CD4-positive, alpha-beta T cell treated with Interleukin-17A for 4 hours (primary cell): ENCODE results near the gene NHSL1.

Source experiments
- DNase-seq: peaks from one replicate; pipeline ENCODE4 v3.0.0-alpha.2; 2020; ENCODE audit warnings: mixed read lengths

The NHSL1 gene

DNA sequence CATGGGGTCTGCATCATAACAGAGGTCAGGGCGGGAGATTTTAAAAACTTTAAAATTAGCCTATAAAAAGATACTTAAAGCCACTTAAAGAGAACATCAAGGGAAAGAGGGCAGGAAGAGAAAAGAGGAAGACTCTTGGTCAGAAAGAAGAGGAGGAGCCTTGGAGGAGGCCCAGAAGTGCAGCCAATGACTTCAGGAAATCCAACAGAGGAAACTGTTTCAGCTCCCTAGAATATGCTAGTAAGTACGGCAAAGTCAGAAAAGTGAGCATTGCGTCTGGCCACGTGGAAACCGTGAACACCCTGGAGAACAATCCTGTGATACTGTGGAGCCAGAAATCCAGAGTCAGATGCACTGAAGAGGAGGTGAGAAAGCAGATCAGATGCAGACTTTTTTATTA is 22.5 kb upstream of the NHSL1 start:
- no peak for DNase-seq

DNA sequence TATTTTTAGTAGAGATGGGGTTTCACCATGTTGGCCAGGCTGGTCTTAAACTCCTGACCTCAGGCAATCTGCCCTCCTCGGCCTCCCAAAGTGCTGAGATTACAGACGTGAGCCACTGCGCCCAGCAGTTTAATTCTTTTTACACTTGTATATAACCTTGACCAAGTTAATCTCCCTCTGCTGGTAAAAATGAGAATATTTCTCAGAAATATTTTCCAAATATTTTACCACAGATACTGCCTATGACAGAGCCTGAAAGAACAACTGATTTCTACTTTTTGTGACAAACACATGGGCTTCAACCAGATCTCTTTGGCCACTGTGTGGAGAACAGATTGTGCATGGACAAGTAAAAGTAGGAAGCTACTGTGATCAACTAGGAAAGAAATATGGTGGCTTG is 21.2 kb upstream of the NHSL1 start:
- no peak for DNase-seq

- no peak for DNase-seq
Measured at GRCh38 chr6:138518054-138518453, 18.8 kb upstream of the NHSL1 start.

GRCh38 chr6:138517635-138518034 is 18.3 kb upstream of the NHSL1 start:
- peak; percentile 72 for DNase-seq

DNA sequence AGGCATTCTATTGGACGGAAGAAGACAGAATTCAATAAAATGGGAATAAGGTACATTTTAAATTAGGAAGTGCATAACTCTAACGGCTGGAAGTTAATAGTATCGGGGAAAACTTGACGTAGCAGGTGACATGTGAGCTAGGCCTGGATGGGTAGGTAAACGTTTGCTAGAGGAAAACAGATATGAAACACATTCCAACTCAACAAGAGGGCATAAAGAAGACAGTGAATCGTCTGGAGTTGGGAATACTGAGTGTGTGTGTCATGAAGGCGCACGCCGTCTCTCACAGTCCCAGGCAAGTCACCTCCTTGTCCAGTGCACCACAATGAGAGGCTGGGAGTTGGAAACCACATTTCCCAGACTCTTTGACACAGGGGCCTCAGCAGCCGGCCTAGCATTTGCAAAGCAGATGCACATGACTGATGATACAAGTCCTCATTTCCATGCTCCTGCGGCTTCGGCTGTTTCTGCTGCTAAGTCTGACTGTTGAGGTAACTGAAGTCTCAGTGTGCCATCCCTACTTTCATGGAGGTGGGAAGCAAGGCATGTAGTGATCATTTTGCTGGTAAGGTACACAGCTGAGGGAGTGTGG is 16.5 kb upstream of the NHSL1 start:
- no peak for DNase-seq

DNA sequence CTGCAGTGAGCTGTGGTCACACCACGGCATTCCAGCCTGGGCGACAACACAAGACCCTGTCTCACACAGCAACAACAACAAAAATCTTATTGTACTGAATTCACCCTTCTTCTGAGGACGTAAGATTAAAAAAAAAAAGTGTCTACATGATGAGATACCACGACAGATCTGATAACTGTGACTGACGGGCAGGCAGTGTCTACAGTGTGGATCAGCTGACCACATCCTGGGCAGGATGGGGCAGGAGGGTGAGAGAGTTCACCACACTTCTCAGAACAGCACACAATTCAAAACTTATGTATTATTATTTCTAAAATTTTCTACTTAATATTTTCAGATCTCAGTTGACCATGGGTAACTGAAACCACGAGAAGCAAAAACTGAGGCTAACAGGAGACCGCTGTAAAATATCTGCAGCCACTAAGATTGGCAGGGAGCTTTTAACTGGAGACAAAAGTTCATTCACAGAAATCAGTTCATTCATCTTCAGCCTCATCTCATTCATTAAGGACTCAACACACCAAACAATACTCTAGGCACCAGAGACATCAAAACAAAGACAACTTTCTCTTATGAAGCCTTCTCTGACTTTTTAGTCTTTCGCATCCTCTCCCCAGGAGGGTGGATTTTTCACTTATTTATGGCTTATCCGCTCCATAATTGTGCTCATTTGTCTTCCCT is 15.7 kb upstream of the NHSL1 start:
- DNase-seq, result peak; percentile 8

DNA sequence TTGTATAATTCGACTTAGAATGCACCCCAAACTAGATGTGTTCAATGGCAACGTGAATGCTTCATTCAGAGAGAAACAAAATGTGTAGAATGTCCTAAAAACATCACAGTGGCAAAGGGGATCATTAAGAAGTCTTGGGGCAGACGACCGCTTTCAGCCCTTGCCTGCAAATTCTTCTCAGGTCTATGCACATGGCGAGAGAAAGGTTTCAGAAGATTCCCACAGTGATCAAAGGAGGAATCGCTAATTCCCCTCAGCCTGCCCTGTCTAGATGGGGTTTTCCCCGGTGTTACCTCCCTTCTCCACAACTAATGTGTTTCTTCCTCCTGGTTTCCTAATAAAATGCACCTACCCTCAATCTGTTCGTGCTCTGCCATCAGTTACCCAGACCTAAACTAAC is 13.3 kb upstream of the NHSL1 start:
- no peak for DNase-seq

DNA sequence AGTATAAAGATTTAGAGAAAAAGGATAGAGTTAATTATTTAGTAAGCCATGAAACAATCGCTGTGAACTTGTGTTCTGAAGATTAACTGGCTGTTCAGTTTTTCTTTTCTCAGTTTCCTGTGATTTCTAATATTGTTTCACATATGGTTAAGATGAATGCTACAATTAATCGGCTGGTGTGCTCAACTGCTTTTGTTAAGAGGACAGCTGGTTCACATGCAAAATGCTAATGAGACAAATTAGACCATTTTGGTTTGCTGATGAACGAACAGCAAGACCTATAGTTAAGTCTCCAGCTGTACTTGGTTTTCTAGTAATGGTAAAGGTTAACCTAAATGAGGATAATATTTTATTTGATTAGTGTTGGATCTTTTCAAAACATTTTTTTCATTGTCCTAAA is 10.8 kb upstream of the NHSL1 start:
- DNase-seq, result no peak

- DNase-seq, result peak; percentile 77
Measured at GRCh38 chr6:138509371-138509770, 10.1 kb upstream of the NHSL1 start.

DNA sequence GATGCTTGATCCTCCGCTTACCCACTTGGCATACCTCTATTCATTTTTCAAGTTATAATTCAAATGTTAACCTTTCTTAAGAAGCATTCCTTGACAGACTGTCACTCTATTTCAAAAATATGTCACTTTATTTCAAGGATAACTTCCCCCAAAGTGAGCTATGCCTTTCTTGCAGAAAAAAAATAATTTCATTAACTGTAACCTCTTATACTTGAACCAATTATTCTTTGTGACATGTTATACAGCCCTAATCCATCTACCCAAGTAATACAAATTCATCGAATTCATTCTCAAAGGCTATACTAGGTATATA is 9.3 kb upstream of the NHSL1 start:
- DNase-seq, result no peak

GRCh38 chr6:138507977-138508675 is 8.8 kb upstream of the NHSL1 start:
- no peak for DNase-seq

DNA sequence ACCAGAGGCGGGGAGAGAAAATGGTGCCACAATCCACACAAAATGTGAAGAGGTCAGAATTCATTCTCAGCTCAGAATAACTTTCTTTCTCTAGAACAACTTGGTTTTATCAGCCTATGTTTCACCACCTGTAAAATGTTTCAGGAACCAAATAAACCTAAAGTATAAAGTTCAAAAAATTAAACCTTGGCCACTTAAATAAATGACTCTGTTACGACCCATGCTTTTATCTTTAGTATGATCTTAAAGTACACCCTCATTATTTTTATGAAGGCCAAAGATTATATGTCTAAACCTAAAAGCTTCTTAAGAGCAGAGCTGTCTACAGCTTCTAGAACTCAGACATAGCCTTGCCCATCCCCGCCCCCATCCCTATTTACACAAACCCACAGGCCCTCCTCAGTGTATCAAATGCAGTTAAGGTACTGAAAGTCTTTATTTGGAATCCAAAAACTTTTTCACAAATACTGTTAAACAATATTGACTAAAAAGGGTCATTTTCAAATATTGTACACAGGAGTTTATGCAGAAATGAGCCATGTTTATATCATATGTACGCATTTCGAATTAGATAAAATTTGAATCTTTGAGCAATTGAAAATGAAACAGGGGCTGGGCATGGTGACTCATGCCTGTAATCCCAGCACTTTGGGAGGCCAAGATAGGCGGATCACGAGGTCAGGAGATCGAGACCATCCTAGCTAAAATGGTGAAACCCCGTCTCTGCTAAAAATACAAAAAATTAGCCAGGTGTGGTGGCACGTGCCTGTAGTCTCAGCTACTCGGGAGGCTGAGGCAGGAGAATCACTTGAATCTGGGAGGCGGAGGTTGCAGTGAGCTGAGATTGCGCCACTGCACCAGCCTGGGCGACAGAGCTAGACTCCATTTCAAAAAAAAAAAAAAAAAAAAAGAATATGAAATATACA is 5.7 kb upstream of the NHSL1 start:
- DNase-seq, result no peak

DNA sequence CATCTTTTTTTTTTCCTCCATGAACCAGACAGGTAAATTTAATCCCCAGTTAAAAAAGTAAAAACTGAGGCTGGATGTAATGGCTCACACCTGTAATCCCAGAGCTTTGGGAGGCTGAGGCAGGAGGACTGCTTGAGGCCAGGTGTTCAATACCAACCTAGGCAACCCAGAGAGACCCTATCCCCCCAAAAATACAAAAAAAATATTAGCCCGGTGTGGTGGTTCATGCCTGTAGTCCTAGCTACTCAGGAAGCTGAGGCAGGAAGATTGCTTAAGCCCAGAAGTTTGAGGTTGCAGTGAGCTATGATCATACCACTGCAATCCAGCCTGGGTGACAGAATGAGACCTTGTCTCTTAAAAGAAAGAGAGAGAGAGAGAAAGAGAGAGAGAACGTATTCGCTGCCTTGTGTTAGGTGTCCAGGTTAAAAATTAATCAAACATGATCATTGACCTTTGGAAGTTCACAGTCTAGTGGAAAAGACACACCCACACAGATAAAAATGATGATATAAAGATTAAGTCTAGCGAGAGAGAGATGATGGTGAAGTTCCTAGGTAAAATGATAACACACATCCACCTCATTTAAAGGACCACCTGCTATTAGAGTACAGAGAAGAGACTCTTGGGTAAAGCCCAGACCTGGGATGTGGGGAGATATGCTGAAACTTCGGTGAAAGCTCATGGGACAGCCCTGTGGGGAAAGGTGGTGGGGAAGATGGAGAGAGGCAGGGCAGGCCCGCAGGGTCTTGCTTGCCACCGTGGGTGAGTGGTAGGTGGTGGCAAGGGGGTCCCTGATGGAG is 4.8 kb upstream of the NHSL1 start:
- no peak for DNase-seq

DNA sequence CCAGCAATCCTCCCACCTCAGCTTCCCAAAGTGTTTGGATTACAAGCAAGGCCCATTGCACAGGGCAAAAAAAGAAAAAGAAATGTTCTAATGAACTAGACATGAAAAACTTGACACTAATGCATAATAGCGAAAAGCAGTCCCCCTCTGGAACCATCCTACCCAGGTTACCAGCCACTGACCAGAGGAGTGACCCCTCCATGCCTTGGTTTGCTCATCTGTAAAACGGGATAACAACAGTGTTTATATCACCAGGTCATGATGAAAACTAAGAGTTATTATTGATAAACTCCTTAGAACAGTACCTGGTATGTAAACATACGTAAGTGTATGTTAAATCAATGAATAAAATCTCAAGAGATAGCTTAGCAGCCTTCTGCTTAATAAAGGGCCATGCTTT is 3.3 kb upstream of the NHSL1 start:
- DNase-seq, result no peak

DNA sequence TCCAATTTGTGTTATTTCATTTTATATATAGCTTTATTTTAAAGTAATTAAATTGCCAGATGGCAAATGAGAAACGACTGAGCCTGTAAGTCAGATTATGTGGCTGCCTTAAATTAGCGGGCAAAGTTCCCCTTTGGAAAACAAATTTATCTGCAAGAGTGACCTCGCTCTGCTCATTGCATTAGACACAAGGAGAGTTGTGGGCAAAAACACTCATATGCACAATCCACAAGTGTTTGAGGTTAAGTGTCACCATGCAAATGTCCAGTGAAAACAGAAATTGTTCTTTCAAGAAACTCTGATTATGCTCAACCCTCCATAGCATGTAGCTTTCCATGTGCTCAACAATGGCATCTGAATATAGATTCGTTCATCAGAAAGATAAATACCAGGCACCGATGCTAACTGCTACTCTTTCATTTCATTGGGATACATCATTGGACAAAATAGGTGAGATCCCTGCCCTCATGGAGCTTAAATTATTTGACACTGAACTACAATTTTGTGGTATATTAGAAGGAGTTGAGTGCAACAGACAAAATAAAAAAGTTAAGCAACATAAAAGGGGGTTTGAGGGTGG is 1.7 kb upstream of the NHSL1 start:
- DNase-seq, result no peak

- DNase-seq, result no peak
Measured at GRCh38 chr6:138500045-138500665, 861 bp upstream of the NHSL1 start.

- no peak for DNase-seq
Measured at GRCh38 chr6:138498629-138499302, 528 bp downstream of the NHSL1 start.

- no peak for DNase-seq
Measured at GRCh38 chr6:138497286-138497685, 2.0 kb downstream of the NHSL1 start.

DNA sequence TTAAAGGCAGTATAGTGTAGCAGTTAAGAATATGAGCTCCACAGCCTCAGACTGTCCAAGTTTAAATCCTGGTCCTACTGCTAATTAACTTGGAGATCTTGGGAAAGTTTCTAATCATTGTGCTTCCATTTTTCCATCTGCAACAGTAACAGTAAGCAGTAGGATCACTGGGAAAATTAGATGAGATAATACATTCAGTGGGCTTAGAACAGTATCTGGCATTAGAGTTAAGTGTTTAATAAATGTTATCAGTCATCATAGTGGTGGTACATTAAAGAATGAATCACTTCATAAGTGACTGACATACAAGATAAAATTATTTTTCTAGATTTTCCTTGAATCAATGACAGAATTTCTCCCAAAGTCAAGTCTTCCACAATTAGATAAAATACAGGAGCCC is 5.0 kb downstream of the NHSL1 start:
- DNase-seq, result no peak

- no peak for DNase-seq
Measured at GRCh38 chr6:138493413-138493812, 5.9 kb downstream of the NHSL1 start.

- DNase-seq, result no peak
Measured at GRCh38 chr6:138492871-138493270, 6.4 kb downstream of the NHSL1 start.
